ENCODE measurements around the gene DDAH1.
"Not testable (repeated sequence)": the region's sequence is repeated elsewhere in the genome, so short reads cannot be mapped to it uniquely, and the experiment has no call there.

DDAH1 gene

GRCh38 chr1:85357817-85358216 is 107.1 kb downstream of the DDAH1 start:
- DNase-seq: no peak

GRCh38 chr1:85356130-85356529 is 108.8 kb downstream of the DDAH1 start:
- DNase-seq: no peak

- no peak for DNase-seq
Measured at GRCh38 chr1:85352055-85352454, 112.9 kb downstream of the DDAH1 start.

GRCh38 chr1:85351202-85351828 is 113.6 kb downstream of the DDAH1 start:
- DNase-seq: no peak

DNA sequence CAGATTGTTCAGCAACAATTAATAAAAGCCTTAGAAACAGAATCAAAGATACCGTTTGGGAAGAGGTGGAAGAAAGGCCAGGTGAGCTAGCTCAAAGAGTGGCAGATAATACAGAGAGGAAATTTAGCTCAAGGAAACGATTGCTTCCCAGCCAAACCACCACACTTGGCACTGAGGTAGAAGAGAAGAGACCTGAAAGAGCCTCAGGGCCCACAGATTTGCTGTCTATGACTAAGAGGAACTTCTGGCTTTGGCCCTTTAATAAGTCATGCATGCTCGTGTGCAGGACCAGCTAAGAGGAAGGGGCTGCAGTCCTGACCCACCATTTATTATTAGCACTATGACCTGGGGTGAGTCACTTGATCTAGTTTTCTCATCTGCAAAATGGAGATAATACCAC is 115.7 kb downstream of the DDAH1 start:
- DNase-seq: no peak

DNA sequence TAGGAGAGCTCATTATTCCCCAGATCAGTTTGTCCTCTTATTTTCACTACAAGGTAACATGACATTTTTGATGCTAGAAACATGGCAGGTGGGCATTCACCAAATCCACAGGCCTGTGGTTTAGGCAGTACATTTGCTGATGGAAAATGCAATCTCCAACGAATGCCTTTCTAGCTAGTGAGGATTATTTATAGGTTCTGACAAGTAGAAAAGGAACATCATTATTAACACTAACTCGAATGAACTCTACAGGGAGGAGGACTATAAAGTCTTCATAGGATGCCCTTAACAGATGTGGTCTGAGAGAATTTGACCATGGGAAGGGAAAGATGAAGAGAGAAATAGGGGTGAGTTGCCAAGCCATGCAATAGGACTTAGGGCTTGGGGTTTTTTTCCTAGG is 117.1 kb downstream of the DDAH1 start:
- no peak for DNase-seq

GRCh38 chr1:85347275-85347674 is 117.7 kb downstream of the DDAH1 start:
- DNase-seq: not testable (repeated sequence)

- peak; percentile 43 for DNase-seq
Measured at GRCh38 chr1:85344256-85344694, 120.7 kb downstream of the DDAH1 start.

DNA sequence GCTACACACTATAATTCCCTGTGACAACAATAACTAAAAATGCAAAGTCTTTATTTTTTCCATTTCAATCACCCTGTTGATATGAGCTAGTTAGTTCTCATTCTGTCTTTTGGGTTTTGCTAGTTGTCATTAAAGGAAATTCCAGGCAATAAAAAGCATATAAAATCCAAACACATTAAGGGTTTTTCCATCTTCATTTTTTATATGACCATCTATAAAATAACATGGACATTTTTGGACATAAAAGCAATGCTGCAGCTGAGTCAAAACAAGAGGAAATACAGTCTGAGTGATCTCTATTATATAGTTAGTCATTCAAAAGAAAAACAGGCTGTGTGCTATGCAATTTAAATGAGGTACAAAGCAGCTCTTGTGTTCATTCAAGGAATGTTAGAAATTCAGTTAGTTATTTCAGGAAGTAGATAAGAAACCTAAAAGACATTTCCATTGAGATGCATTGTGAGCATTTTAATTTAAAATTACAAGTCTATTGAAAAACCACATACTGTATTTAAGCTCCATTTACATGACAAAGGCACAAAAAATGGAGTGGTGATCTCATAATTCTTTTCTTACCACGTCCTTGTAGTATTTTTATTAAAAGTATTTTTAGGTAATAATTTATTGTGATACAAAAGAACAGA is 121.2 kb downstream of the DDAH1 start:
- DNase-seq: peak; percentile 88

DNA sequence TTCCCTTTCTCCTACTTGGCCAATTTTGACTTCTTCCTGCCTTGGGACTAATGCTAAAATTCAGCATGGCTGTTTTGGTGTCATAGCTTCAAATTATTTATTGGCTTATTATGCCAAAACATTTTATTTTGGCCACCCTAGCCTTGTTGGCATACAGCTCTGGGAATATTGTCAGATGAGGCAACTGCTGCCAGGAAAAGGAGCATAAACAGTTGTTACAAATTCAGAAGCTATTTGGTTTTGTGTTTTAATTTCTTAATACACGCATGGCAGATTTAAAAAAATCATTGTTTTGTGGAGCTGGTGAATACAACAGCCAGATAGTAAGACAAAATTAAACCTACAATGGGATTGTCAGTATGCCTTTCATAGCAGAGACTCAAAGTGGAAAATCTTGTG is 121.7 kb downstream of the DDAH1 start:
- DNase-seq: no peak

DNA sequence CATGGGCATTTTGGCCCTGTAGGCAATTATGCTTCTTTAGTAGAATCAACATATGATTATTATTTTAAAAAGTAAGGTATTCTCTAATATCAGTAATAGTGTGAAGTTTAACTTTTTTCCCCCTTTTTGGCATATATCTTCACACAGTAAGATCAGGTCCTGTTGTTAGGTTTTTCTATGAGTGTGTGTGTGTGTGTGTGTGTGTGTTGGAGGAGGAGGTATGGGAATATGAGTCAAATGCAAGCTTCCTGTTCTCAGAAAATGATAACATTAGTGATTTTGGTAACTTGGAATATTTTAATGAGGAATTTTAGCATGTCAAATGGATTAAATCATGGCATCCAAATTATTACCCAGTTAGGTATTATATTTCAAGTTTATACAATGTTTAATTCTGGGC is 122.8 kb downstream of the DDAH1 start:
- peak; percentile 57 for DNase-seq

GRCh38 chr1:85340427-85340826 is 124.5 kb downstream of the DDAH1 start:
- no peak for DNase-seq

- no peak for DNase-seq
Measured at GRCh38 chr1:85339656-85340399, 125.1 kb downstream of the DDAH1 start.

DNA sequence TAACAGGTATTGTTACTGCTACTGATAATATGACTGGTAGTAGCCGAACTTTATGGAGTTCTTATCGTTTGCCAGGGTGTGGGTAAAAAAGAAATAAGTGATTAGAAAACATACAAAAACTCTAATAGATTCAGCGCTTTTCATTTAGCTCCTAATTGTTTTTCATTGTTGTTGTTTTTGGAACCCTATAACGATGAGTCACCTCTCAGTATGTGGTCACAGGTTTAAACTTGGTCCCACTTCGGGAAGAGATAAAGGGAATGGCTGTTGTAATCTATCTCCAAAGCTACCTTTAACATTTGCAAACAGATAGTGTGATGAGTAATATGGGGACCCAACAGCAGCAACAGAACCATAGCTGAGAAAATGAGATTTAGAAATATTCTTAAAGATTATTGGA is 125.9 kb downstream of the DDAH1 start:
- DNase-seq: no peak

DNA sequence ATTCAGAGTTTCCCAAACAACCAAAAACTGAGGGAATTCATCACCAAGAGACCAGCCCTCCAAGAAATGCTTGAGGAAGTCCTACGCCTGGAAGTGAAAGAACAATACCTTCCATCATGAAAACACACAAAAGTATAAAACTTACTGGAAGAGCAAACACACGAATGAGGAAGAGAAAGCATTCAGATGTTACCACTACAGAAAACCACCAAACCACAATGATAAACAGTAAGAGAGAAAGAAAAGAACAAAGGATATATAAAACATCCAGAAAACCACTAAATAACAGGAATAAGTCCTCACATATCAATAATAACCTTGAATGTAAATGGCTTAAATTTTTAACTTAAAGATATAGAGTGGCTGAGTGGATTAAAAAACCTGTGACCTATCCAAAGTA is 130.0 kb downstream of the DDAH1 start:
- DNase-seq: no peak

GRCh38 chr1:85333186-85333585 is 131.8 kb downstream of the DDAH1 start:
- DNase-seq: no peak

- DNase-seq: no peak
Measured at GRCh38 chr1:85332575-85332974, 132.4 kb downstream of the DDAH1 start.

DNA sequence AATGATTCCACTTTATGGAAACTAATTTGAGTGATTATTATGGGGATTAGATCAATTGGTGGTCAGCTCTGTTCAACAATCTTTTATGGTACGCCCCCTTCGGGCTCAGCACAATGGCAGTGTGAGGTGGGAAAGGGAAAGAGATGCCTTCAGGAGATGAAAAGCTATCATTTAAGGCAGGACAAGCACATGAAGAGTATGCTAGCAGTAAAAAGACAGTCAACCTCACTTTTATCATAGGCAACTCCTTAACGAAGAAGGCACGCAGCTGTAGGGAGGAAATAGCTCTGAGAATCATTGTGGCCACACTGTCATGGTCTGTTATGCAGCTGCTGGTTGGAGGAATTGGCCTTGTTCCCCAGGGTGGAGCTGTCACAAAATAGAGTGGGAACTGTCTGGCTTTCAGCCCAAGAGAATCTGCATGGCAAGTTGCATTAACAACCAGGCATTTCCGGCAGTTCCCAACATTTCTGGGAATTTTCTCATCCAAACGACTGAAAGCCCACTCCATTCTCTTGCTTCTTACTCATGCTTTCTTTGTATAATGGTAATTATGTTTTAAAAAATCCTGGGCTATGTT is 134.2 kb downstream of the DDAH1 start:
- DNase-seq: peak; percentile 99

DNA sequence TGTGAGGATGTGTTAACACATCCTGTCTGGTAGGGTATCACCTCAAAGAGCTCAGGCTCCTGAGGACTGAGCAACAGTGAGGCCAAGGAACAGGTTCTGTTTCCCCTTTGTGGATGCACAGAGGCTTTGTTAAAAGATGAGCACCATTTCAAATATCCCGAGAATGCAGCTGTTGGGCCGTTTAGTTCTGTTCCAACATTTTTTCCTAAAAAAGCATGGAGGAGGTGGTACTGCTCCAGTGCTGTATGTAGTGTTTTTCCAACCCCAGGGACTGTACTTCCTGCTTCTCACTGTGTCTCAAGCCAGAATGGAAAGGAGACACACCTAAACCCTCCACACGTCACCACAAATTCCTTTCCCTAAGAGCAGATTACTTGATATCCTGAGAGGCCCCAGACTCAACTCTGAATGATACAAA is 134.7 kb downstream of the DDAH1 start:
- DNase-seq: peak; percentile 95

- DNase-seq: peak; percentile 94
Measured at GRCh38 chr1:85328713-85329397, 136.1 kb downstream of the DDAH1 start.

DNA sequence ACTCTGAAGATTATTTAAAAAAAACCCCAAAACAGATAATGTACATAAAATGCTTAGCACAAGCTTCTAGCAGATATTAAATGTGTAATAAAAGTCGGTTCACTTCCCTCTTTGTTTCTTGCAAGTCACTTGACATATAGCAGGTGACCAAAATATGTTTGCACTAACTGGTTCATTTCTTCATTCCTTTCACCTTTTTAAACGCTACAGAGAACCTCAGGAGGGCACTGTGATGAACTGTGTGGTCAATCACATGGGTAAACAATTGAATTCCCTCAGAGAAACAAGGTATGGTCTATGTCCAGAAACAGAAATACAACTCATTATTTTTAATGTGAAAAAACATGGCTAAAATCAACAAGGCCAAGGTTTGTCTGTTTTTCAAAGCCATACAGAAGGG is 137.2 kb downstream of the DDAH1 start:
- no peak for DNase-seq

GRCh38 chr1:85326851-85327250 is 138.1 kb downstream of the DDAH1 start:
- DNase-seq: no peak

GRCh38 chr1:85326336-85326735 is 138.6 kb downstream of the DDAH1 start:
- DNase-seq: no peak

All from fibroblast of skin of scalp (primary cell).